Nephron (organoid): Measurements from ENCODE around the gene ZFAND3.
A peak's percentile ranks its signal among the peaks of the same experiment; 100 is the strongest.

ENCODE experiments used
- H3K27ac Mint-ChIP-seq, 3 experiments: 2 replicates each; pipeline ENCODE4 v1.8.0; 2020; ENCODE audit warnings: mixed read lengths in 3 of 3, mild to moderate bottlenecking in 2 of 3, moderate library complexity in 1 of 3
- H3K27me3 Mint-ChIP-seq: 2 replicates; pipeline ENCODE4 v1.8.0; 2021; ENCODE audit warnings: low read depth, mild to moderate bottlenecking, moderate library complexity, mixed read lengths
- H3K36me3 Mint-ChIP-seq: 2 replicates; pipeline ENCODE4 v1.8.0; 2020; ENCODE audit warnings: low read depth, mixed read lengths
- H3K4me1 Mint-ChIP-seq: 2 replicates; pipeline ENCODE4 v1.8.0; 2020; ENCODE audit warnings: mixed read lengths
- H3K4me3 Mint-ChIP-seq, 3 experiments: 2 replicates each; pipeline ENCODE4 v1.8.0; 2020; ENCODE audit warnings: mild to moderate bottlenecking in 3 of 3, mixed read lengths in 3 of 3, moderate library complexity in 2 of 3
- H3K9me3 Mint-ChIP-seq: 2 replicates; pipeline ENCODE4 v1.8.0; 2020; ENCODE audit warnings: mixed read lengths
- CTCF ChIP-seq, 3 experiments: fragments of 200-600 bp; sonication (generic); IDR thresholded peaks; one replicate each; pipeline ENCODE4 v1.5.0; 2021; ENCODE audit warnings: antibody characterized with exemption in 3 of 3; ENCODE audit not compliant: unreplicated experiment in 3 of 3

Gene ZFAND3

DNA sequence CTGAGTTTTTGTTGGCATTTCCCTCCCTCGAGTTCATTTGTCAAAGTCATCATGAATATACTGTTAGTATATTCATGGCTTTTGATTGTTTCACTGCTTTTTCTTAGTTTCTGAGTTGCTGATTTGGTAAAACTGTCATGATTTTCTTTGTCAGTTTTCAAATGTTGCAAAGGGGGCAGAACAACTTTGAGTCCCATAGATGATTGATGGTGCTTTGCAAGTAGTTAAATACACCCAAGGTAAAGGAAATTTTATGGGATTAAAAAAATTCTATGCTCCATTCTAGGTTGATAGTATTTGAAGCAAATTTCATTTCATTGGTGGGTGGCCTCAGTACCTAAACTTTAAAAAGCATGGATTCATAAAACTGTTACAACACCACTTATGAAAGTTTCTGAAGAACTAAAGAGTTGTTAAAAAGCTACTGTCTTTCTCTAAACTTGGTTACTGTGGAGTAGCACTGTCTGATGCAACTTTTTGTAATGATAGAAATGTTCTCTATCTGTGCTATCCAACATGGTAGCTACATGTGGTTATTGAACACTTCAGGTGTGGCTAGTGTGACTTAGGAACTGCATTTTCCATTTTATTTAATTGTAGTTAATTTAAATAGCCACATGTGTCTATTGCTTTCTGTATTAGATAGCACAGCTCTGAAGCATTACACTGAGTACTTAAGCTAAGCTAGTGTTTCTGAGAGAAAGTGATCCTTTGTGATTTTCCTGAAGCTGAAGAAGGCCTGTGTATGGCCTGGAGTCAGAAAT, 153.6 kb downstream of the ZFAND3 start:
- Mint-ChIP-seq H3K4me3 (no peak overlapping the region), H3K27ac (peak overlapping the region in 1 of 3 experiments; percentile 40), H3K27me3 (no peaks in the 10 kb centered on the region), H3K4me1 (peaks cover 17% of the 10 kb centered on the region), H3K9me3 (peaks cover 22% of the 10 kb centered on the region), H3K36me3 (peaks cover 46% of the 10 kb centered on the region)
- TF ChIP-seq CTCF (IDR thresholded peaks at IDR 0.05; ENCODE audit: unreplicated experiment in 3 of 3) = no peak

GRCh38 chr6:37974381-37974780, 154.9 kb downstream of the ZFAND3 start:
- no peak overlapping the region for H3K27ac Mint-ChIP-seq
- no peak for TF ChIP-seq CTCF (IDR thresholded peaks at IDR 0.05; ENCODE audit: unreplicated experiment in 3 of 3)
- peaks cover 38% of the 10 kb centered on the region for H3K36me3 Mint-ChIP-seq

DNA sequence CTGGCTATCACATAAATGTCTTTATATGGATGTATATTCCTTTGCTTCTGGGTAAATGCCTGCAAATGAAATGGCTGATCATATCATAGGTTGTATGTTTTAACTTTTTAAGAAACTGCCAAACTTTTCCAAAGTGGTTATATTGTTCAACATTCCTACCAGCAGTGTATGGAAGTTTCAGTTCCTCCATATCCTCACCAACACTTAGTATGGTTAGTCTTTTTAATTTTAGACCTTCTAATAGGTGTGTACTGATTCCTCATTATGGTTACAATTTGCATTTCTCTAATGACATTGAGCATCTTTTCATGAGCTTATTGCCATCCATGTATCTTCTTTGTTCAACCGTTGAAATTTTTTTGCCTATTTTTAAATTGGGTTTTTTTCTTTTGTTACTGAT, 155.4 kb downstream of the ZFAND3 start:
- Mint-ChIP-seq H3K4me1 (peaks cover 26% of the 10 kb centered on the region), H3K27ac (no peak overlapping the region), H3K36me3 (peaks cover 35% of the 10 kb centered on the region), H3K27me3 (no peaks in the 10 kb centered on the region), H3K9me3 (peaks cover 13% of the 10 kb centered on the region), H3K4me3 (no peak overlapping the region)
- no peak for TF ChIP-seq CTCF (IDR thresholded peaks at IDR 0.05; ENCODE audit: unreplicated experiment in 3 of 3)

More at GRCh38 chr6:37974381-37974780, 154.9 kb downstream of the ZFAND3 start:
- H3K9me3 Mint-ChIP-seq = peaks cover 13% of the 10 kb centered on the region
- no peaks in the 10 kb centered on the region for H3K27me3 Mint-ChIP-seq
- no peak overlapping the region for H3K4me3 Mint-ChIP-seq
- peaks cover 21% of the 10 kb centered on the region for H3K4me1 Mint-ChIP-seq

GRCh38 chr6:37977715-37978114, 158.2 kb downstream of the ZFAND3 start:
- Mint-ChIP-seq H3K27ac (no peak overlapping the region), H3K9me3 (peaks cover 13% of the 10 kb centered on the region), H3K4me3 (no peak overlapping the region), H3K4me1 (peaks cover 33% of the 10 kb centered on the region), H3K36me3 (peaks cover 31% of the 10 kb centered on the region), H3K27me3 (no peaks in the 10 kb centered on the region)
- TF ChIP-seq CTCF (IDR thresholded peaks at IDR 0.05; ENCODE audit: unreplicated experiment in 3 of 3) = no peak

GRCh38 chr6:37979392-37980221, 160.1 kb downstream of the ZFAND3 start:
- Mint-ChIP-seq H3K4me1 (peaks cover 33% of the 10 kb centered on the region), H3K36me3 (peaks cover 23% of the 10 kb centered on the region), H3K27me3 (no peaks in the 10 kb centered on the region), H3K27ac (peak overlapping the region; percentile 11 to 41 (median 32)), H3K9me3 (peaks cover 11% of the 10 kb centered on the region), H3K4me3 (no peak overlapping the region)
- no peak for TF ChIP-seq CTCF (IDR thresholded peaks at IDR 0.05; ENCODE audit: unreplicated experiment in 3 of 3)
